Stimulated activated CD4-positive, alpha-beta T cell treated with anti-CD3 and anti-CD28 coated beads, Interleukin-15, amount 100 ng/mL, for 24 hours (primary cell): ENCODE measurements around the gene CELA3A.
"Not testable (repeated sequence)": the region's sequence is repeated elsewhere in the genome, so short reads cannot be mapped to it uniquely, and the experiment has no call there.

ENCODE experiments used
- DNase-seq: peaks from one replicate; pipeline ENCODE4 v3.0.0-alpha.2; 2020

Gene CELA3A, protein sequence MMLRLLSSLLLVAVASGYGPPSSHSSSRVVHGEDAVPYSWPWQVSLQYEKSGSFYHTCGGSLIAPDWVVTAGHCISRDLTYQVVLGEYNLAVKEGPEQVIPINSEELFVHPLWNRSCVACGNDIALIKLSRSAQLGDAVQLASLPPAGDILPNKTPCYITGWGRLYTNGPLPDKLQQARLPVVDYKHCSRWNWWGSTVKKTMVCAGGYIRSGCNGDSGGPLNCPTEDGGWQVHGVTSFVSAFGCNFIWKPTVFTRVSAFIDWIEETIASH

DNA sequence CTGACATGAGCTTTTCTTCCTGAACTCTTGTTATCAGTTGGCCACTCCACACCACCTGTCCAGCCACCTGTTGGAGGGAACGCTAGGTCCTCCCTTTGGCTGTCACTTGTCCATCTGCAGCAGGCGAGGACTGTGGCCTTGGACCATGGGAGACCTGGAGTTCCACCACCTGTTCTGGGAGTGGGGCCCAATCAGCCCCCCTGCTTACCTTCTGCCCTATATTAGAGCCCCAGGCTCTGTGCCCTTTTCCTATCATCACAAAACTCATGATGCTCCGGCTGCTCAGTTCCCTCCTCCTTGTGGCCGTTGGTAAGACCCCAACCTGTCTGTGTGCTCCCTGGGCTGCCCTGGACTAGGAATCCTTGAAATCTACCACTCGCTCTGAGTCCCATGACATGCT lies at the start of gene CELA3A:
Gene CELA3A, plus strand, starts transcription at position 249 of the 400 bp plus-strand sequence. Its CDS starts 18 bp downstream, at position 267.
- DNase-seq: no peak

GRCh38 chr1:21952786-21953520 lies 48.5 kb upstream of the CELA3A start:
- DNase-seq: no peak

DNA sequence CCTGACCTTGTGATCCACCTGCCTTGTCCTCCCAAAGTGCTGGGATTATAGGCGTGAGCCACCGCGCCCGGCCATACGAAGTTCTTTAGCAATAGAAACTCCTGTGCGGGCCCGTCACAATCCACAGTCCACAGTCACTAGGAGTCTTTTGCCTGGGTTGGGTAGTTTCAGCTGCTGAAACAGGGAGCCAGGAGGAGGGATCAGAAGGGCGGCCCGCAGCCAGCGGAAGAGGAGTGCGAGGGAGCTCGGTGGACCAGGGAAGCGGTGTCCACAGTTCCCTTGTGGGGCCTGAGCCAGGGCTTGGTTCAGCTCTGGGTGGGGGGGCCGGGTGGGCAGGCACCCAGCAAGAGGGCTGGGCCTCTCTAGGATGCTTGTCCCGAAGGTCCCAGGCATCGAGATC lies 46.4 kb upstream of the CELA3A start:
- DNase-seq: no peak

- DNase-seq: no peak
These were observed 45.8 kb upstream of the CELA3A start for GRCh38 chr1:21955501-21956281.

DNA sequence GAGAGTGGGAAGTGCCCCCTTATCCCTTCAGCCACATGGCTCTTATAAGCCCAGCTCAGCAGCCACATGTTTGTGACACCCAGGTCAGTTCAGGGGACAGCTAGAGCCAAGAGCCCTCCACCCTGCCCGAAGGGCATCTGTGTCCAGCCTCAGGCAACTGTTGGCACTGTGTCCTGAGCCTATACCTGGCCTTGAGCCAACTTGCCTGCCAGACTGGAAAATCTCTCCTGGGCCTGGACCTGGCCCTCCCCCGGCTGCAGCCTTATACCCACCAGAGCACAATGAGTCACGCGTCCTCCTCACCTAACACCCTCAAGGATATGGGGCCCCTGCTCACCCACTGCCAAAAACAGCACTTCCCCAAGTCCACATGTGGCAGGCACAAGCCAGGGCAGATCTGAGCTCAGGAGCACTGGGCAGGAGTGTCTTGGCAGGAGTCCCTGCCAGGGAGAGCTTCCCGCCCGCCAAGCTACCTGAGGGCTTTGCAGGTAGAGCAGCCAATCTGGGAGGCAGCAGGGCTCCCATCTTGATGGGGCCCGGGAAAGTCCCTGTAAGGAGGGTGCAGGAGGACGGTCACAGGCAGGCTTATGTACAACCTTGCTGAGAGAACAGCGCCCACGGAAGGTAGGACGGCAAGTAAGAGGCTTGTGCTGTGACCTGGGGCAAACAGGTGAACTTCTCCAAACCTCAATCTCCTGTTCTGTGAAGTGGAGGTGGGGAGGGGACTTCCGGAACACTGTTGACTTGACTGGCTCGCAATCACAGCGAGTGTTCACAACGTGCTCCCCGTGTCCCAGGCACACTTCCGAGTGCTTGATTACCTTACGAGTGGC lies 44.5 kb upstream of the CELA3A start:
- peak; percentile 48 for DNase-seq

DNA sequence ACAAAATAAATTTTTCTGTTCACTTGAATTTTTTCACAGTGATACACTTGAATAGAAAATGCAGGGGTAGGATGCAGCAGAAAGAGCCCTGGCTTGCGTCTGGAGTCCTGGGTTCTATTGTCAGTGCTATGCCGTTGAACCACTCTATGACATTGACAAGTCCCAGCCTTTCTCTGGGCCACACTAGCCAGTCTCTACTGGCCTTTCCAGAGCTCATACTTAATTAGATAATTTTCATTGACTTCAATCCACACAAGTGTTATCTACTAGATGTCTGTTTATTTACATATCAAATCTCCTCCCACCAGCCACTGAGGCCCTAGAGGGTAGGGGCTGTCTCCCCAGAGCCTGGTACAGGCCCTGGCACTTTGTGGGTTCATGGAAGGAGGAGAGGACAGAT lies 40.1 kb upstream of the CELA3A start:
- no peak for DNase-seq

DNA sequence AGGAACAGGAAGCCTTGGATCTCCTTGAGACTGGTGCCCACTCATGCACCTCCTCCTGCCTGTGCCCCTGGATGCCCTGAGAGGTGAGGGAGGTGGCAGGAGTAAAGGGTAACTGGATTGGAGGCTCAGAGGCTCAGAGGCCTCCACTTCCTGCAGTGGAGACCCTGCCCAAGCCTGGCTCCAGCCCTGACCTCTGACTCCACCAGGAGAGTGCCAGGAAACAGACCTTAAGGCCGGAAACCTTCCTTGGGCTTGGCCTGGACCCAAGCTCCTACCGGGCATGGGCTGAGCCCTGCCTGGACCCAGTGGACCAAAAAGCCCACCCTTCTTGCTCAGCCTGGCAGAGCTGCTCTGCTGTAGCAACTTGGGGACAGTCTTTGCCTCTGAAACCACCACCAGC lies 39.7 kb upstream of the CELA3A start:
- DNase-seq: no peak

- peak; percentile 85 for DNase-seq
These were observed 37.8 kb upstream of the CELA3A start for GRCh38 chr1:21963477-21964217.

GRCh38 chr1:21966247-21967000 lies 35.0 kb upstream of the CELA3A start:
- DNase-seq: no peak

DNA sequence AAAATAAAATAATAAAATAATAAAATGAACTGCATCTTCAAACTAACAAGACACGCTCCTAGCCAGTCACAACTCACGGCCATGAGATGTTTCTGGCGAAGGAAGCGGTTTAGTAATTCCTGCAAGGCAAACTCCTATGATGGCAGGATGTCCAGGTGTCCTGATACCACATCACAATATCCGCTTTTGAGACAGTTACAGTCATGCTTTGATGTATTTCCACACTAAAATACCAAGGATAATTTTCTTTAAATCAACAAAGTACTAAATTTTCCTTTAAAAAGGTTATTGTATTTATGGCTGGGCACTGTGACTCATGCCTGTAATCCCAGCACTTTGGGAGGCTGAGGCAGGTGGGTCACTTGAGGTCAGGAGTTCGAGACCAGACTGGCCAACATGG lies 34.2 kb upstream of the CELA3A start:
- not testable (repeated sequence) for DNase-seq

- not testable (repeated sequence) for DNase-seq
These were observed 32.4 kb upstream of the CELA3A start for GRCh38 chr1:21969066-21969465.

GRCh38 chr1:21970523-21970922 lies 30.9 kb upstream of the CELA3A start:
- DNase-seq: not testable (repeated sequence)

- DNase-seq: not testable (repeated sequence)
These were observed 28.4 kb upstream of the CELA3A start for GRCh38 chr1:21972973-21973441.

- DNase-seq: not testable (repeated sequence)
These were observed 27.5 kb upstream of the CELA3A start for GRCh38 chr1:21973948-21974347.

DNA sequence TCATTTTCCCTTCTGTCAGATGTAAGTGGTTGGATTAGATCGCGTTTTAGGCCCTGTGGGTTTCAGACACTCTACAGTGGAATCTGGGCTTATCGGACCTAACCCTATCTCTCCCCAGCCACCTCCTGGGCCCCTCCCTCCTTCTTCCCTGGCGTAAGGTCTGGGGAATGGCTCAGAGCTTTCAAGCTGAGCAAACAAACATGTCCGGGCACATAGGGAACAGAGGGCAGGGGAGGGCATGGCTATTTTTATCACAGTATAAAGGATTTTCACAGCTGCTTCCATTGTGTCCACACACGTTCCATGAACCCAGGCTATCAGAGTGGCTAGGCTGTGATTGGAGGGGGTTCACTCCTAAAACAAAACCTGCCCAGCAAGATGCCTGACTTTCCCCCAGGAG lies 26.8 kb upstream of the CELA3A start:
- DNase-seq: not testable (repeated sequence)

- not testable (repeated sequence) for DNase-seq
These were observed 26.2 kb upstream of the CELA3A start for GRCh38 chr1:21975296-21975695.

GRCh38 chr1:21976703-21977239 lies 24.7 kb upstream of the CELA3A start, which contains the start of gene CELA3B:
CELA3B (plus strand) TSS chr1:21977022; CDS start chr1:21977040, 18 bp downstream.
- DNase-seq: not testable (repeated sequence)

DNA sequence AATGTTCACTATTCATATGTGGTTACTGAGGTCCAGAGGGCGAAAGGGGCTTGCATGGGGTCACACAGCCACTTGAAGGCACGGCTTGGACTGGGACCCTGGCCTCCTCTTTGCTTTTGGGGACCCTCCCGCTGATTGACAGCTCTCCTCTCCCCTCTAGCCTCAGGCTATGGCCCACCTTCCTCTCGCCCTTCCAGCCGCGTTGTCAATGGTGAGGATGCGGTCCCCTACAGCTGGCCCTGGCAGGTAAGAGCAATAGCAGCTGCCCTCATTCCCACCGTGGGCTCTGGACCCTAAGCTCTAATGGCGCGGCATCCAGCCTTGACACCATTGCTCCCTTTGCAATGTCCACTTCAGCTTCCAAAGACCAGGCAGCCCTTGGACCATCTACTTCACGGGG lies 23.2 kb upstream of the CELA3A start:
- DNase-seq: not testable (repeated sequence)

DNA sequence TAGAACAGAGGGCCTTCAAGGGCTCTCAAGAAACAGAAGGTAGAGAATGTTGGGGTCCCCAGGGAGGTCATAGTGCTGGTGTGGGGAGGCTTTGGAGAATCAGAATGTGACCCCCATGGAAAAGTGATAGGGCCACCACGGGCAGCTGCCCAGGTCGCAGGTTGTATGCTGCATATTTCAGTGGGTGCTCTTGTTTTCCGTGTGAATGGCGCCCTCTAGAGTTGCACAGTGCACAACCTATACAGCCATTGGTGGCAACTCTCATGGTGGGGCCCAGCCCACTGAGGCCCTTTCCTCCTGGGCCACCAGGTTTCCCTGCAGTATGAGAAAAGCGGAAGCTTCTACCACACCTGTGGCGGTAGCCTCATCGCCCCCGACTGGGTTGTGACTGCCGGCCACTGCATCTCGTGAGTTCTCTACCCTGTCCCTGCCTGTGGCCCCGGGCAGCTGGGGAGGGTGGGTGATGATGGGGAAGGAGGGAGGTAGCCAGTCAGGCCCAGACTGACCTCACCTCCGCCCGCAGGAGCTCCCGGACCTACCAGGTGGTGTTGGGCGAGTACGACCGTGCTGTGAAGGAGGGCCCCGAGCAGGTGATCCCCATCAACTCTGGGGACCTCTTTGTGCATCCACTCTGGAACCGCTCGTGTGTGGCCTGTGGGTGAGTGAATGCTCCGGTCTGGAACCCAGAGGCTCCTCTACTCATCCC lies 20.8 kb upstream of the CELA3A start:
- DNase-seq: not testable (repeated sequence)

DNA sequence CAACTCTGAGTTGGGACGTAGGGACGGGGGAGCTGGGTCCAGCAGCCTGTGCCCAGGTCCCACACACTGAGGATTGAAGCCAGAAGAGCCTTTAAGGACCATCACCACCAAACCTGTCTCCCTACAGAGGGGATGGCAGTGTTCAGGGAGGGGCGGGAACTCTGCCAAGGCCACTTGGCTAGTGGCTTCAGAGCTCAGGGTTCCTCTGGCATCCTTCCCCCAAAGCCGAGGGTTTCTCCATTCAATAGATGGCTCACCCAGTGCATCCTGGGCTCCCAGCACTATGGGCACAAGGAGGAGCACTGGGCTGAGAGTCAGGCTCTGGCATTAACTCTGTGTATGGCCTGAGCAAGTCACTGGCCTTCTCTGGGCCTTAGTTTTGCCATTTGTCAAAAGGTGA lies 20.2 kb upstream of the CELA3A start:
- not testable (repeated sequence) for DNase-seq
